Gastrocnemius medialis (tissue), 4 donors: Measurements from ENCODE around the gene CNKSR2. TPM values are rescaled to one million over a fixed set of nuclear protein-coding genes. Genes with fewer than 3 reads are reported as not detected.

Experiments
- ATAC-seq, 2 donors: fragments of 150-250 bp; one replicate each; pipeline ENCODE4 v1.9.1; 2016
- DNase-seq, 2 donors: peaks; one replicate each; pipeline ENCODE4 v3.0.0-alpha.2; 2019
- H3K27ac ChIP-seq, 4 donors: fragments of 200-600 bp; sonication (generic); 1 replicate in 1 of 4; 2 replicates in 3 of 4; pipeline ENCODE4 v1.5.1; 2016 to 2018; ENCODE audit warnings: mild to moderate bottlenecking in 2 of 4, moderate library complexity in 1 of 4
- H3K27me3 ChIP-seq, 3 donors: fragments of 200-600 bp; sonication (generic) in 2 of 3; 1 replicate in 1 of 3; 2 replicates in 2 of 3; pipeline versions ENCODE4 v1.5.1 to v1.6.0; 2016 to 2019; ENCODE audit warnings: mild to moderate bottlenecking in 1 of 3, moderate library complexity in 1 of 3
- H3K36me3 ChIP-seq, 2 donors: fragments of 200-600 bp; sonication (generic) in 1 of 2; one replicate each; pipeline ENCODE4 v1.5.1; 2017 to 2018
- H3K4me1 ChIP-seq, 2 donors: fragments of 200-600 bp; sonication (generic) in 1 of 2; one replicate each; pipeline ENCODE4 v1.5.1; 2016 to 2017; ENCODE audit warnings: mild to moderate bottlenecking in 2 of 2
- H3K4me3 ChIP-seq, 4 donors: fragments of 200-600 bp; sonication (generic) in 3 of 4; 1 replicate in 1 of 4; 2 replicates in 3 of 4; pipeline ENCODE4 v1.5.1; 2016 to 2019; ENCODE audit warnings: mild to moderate bottlenecking in 2 of 4
- H3K9me3 ChIP-seq, 3 donors: fragments of 200-600 bp; sonication (generic) in 2 of 3; 1 replicate in 1 of 3; 2 replicates in 2 of 3; pipeline ENCODE4 v1.5.1; 2016 to 2019
- POLR2A ChIP-seq, 2 donors: fragments of 450-650 bp; IDR thresholded peaks; one replicate each; pipeline ENCODE4 v1.6.1; 2017; ENCODE audit warnings: antibody characterized with exemption in 2 of 2, mild to moderate bottlenecking in 2 of 2, moderate library complexity in 2 of 2
- in situ Hi-C, 4 donors: fragments of 200-750 bp; cut with MboI; loops; one replicate each; pipeline versions ENCODE4 v1.15.0 to v1.8.0; 2017; ENCODE audit warnings: low sequenced_read_pairs in 4 of 4
- intact Hi-C: fragments of 100-400 bp; cut with DNase I; formaldehyde crosslinking; loops from one replicate; pipeline ENCODE4 v1.15.1; 2023; ENCODE audit warnings: low total_unique reads
- total RNA-seq, 4 donors: library from RNA; depleted of rRNA; stranded (reverse); fragments of >200 nt; gene quantifications; one replicate each; pipeline versions ENCODE4 v1.1.0 to v1.2.3, GENCODE V29; 2016
- TF ChIP-seq, protein P1 (sequence below), 5 experiments: fragments of 450-650 bp in 3 of 5; fragments of 200-600 bp in 2 of 5; sonication (generic) in 2 of 5; IDR thresholded peaks in 4 of 5; conservative IDR thresholded peaks in 1 of 5; 1 replicate in 4 of 5; 2 replicates in 1 of 5; pipeline ENCODE4 v1.5.1; 2016 to 2019; ENCODE audit warnings: antibody characterized with exemption in 5 of 5, mild to moderate bottlenecking in 3 of 5, moderate library complexity in 3 of 5

The CNKSR2 gene
- total RNA-seq, 4 donors from 2014 or later, result 0.44 to 8.7 (median 3.0) TPM

- in situ Hi-C loops, result no loop called here
- no peak for TF ChIP-seq POLR2A (IDR thresholded peaks at IDR 0.05)
- TF ChIP-seq, protein P1, sequence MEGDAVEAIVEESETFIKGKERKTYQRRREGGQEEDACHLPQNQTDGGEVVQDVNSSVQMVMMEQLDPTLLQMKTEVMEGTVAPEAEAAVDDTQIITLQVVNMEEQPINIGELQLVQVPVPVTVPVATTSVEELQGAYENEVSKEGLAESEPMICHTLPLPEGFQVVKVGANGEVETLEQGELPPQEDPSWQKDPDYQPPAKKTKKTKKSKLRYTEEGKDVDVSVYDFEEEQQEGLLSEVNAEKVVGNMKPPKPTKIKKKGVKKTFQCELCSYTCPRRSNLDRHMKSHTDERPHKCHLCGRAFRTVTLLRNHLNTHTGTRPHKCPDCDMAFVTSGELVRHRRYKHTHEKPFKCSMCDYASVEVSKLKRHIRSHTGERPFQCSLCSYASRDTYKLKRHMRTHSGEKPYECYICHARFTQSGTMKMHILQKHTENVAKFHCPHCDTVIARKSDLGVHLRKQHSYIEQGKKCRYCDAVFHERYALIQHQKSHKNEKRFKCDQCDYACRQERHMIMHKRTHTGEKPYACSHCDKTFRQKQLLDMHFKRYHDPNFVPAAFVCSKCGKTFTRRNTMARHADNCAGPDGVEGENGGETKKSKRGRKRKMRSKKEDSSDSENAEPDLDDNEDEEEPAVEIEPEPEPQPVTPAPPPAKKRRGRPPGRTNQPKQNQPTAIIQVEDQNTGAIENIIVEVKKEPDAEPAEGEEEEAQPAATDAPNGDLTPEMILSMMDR (IDR thresholded peaks at IDR 0.05 in 4 of 5, conservative IDR thresholded peaks at IDR 0.05 in 1 of 5), result no peak
- DNase-seq (no peak), ATAC-seq (no peak)
- Histone ChIP-seq H3K36me3 (no peaks in the 10 kb centered on the region), H3K27ac (no peak overlapping the region), H3K9me3 (no peaks in the 10 kb centered on the region), H3K27me3 (no peaks in the 10 kb centered on the region), H3K4me1 (no peaks in the 10 kb centered on the region), H3K4me3 (no peak overlapping the region)
- intact Hi-C loops, result no loop called here
Measured at GRCh38 chrX:21645431-21645830, 271.2 kb downstream of the CNKSR2 start.

GRCh38 chrX:21645886-21646285, 271.7 kb downstream of the CNKSR2 start:
- Histone ChIP-seq H3K9me3 (no peaks in the 10 kb centered on the region), H3K36me3 (no peaks in the 10 kb centered on the region), H3K4me1 (no peaks in the 10 kb centered on the region), H3K27me3 (no peaks in the 10 kb centered on the region), H3K4me3 (no peak overlapping the region), H3K27ac (no peak overlapping the region)
- no peak for DNase-seq
- in situ Hi-C loops, result no loop called here
- no peak for ATAC-seq
- intact Hi-C loops, result no loop called here
- TF ChIP-seq POLR2A (IDR thresholded peaks at IDR 0.05), result no peak
- TF ChIP-seq, protein P1 (IDR thresholded peaks at IDR 0.05 in 4 of 5, conservative IDR thresholded peaks at IDR 0.05 in 1 of 5), result no peak

GRCh38 chrX:21655901-21656586, 281.8 kb downstream of the CNKSR2 start:
- TF ChIP-seq, protein P1 (IDR thresholded peaks at IDR 0.05 in 4 of 5, conservative IDR thresholded peaks at IDR 0.05 in 1 of 5), result no peak
- TF ChIP-seq POLR2A (IDR thresholded peaks at IDR 0.05), result no peak
- no peaks in the 10 kb centered on the region for H3K27me3 ChIP-seq
- ATAC-seq (no peak), DNase-seq (no peak)
- intact Hi-C loops (loop anchor here (5.0 kb wide), 2 partner anchors 81 to 286 kb away; partner anchors contain the start of gene SMS), in situ Hi-C loops (no loop called here)
- peaks cover 0 to 12% of the 10 kb centered on the region in 2 donors for H3K4me1 ChIP-seq
- H3K9me3 ChIP-seq, result no peaks in the 10 kb centered on the region
- H3K36me3 ChIP-seq, result no peaks in the 10 kb centered on the region
- H3K27ac ChIP-seq, result peak overlapping the region; percentile 59 to 95 (median 93)
- peak overlapping the region in 2 of 4 donors; percentile 5 to 34 for H3K4me3 ChIP-seq

- no peak for TF ChIP-seq POLR2A (IDR thresholded peaks at IDR 0.05)
- TF ChIP-seq, protein P1 (IDR thresholded peaks at IDR 0.05 in 4 of 5, conservative IDR thresholded peaks at IDR 0.05 in 1 of 5), result no peak
- no peaks in the 10 kb centered on the region for H3K36me3 ChIP-seq
- peak overlapping the region; percentile 92 to 95 (median 93) for H3K27ac ChIP-seq
- ATAC-seq (no peak), DNase-seq (no peak)
- in situ Hi-C loops (no loop called here), intact Hi-C loops (loop anchor here (5.0 kb wide), 2 partner anchors 81 to 286 kb away; partner anchors contain the start of gene SMS)
- H3K9me3 ChIP-seq, result no peaks in the 10 kb centered on the region
- peaks cover 0 to 17% of the 10 kb centered on the region in 2 donors for H3K4me1 ChIP-seq
- H3K27me3 ChIP-seq, result no peaks in the 10 kb centered on the region
- peak overlapping the region in 1 of 4 donors; percentile 34 for H3K4me3 ChIP-seq
Measured at GRCh38 chrX:21656587-21657317, 282.5 kb downstream of the CNKSR2 start.
